RPMI7951 (cell line): Measurements from ENCODE around the gene SNRNP48. TPM values are rescaled to one million over a fixed set of nuclear protein-coding genes. Genes with fewer than 3 reads are reported as not detected.

ENCODE experiments used
- DNase-seq: peaks from one replicate; pipeline ENCODE4 v3.0.0-alpha.2; 2012; ENCODE audit warnings: low read depth
- total RNA-seq: library from RNA; depleted of rRNA; stranded (reverse); fragments of >200 nt; shearing (Covaris generic); gene quantifications from 2 replicates; pipeline ENCODE4 v1.2.3, GENCODE V29; 2014

The SNRNP48 gene
- total RNA-seq, 1 experiment from 2014 or later: 18.5 TPM

DNA sequence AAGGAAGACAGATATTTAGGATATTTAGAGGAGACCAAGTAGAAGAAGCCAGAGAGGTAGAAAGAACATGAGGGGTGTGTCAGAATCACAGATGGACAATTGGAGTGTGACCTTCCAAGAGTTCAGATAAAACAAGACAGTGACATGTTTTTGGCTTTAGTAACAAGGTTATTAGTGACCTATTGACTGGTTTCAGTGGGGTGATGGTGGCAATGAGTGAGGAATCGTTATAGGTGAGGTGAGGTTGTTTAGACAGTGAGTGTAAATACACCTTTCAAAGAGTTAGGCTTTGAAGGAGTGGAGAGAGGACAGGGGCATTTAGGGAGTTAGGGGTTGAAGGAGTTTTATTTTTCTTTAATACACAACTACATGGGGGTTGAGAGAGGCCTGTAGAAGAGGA lies 3.2 kb downstream of the SNRNP48 start:
- no peak for DNase-seq

DNA sequence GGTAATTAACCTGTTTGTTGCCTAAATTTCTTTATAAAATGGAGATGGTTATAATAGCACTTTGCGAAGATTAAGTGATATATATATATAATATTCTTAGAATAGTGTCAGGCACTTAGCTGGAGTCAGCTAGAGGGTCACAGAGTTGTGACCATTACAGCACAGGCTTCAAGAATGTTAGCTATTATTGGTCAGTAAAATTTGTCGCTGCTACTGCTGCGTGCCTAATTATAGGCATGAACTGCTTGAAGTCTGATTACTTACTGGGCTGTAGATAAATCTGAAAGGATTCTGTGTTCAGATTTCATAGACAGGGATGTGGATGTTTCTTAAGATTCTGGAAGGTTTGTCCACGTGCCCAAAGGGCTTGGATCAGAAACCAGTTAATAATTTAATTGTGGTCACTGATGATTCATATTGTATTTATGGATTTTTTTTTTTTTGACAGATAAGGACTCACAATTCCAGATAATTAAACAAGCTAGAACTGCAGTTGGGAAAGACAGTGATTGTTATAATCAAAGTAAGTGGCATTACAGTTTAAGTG lies 4.7 kb downstream of the SNRNP48 start:
- DNase-seq: no peak

DNA sequence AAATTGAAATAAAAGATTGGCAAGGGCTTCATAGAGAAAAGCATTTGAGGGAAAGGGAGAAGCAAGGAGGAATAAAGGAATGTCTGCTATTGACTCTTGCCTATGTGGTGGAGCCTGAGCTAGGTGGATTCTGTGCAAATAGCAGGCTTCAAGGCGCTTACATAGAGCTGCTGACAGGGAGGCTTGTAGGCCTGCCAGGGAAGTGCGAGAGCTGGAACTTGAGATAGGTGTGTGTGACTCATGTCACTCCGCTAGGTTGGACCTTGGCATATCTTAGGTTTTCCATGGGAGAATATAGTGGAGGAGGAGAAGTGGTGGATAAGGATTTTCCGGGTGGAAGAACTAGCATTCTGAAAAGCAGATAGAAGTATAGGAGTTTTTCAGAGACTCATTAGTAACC lies 14.0 kb downstream of the SNRNP48 start:
- no peak for DNase-seq

DNA sequence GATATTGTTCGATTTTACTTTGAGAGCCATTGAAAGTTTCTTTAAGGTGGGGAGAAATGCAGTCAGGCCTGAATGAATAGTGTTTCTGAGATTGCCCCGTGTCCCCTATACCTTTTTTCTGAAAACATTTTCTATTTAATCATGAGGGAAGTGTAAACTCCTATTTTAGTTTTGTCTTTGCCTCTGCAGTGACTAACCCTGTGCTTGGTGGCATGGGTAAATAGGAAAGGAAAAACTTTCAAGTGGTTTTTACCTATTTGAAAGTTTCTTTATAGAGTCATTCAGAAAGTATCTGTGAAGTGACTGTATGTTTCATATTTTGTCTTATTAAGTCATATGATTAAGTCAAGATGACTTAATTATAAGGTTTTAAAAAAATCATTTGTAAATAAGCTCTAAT lies 14.5 kb downstream of the SNRNP48 start:
- no peak for DNase-seq

DNA sequence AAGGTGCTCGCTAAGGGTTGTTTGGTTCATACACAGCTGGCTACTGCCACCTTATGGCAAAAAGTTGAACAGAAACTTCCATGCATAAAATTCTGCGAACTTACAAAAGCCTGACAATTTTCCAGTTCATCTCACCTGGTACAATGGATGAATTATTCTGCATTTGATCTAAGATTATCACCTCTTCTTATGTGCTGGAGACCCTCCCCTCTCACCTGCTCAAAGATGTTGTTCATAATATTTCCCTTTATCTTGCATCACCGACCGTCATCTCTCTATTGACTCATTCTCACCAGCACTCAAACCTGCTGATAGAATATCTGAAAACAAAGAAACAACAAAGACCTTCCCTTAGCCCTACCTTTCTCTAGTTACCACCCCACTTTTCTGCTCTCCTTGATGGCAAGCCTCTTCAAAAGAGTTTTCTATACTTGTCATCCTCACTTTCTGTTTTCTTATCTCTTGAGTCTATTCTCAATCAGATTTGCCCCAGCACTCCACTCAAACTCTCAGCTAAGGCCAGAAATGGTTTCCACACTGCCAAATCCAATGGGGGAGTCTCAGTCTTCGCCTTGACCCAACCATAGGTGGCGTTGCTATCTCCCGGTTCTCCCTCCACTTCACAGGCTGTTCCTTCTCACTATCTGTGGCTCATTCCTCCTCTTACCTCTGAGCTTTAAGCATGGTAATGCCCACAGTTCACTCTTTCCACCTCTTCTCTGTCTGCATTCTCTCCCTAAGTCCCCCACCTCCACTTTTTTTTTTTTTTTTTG lies 25.8 kb downstream of the SNRNP48 start:
- peak; percentile 56 for DNase-seq

DNA sequence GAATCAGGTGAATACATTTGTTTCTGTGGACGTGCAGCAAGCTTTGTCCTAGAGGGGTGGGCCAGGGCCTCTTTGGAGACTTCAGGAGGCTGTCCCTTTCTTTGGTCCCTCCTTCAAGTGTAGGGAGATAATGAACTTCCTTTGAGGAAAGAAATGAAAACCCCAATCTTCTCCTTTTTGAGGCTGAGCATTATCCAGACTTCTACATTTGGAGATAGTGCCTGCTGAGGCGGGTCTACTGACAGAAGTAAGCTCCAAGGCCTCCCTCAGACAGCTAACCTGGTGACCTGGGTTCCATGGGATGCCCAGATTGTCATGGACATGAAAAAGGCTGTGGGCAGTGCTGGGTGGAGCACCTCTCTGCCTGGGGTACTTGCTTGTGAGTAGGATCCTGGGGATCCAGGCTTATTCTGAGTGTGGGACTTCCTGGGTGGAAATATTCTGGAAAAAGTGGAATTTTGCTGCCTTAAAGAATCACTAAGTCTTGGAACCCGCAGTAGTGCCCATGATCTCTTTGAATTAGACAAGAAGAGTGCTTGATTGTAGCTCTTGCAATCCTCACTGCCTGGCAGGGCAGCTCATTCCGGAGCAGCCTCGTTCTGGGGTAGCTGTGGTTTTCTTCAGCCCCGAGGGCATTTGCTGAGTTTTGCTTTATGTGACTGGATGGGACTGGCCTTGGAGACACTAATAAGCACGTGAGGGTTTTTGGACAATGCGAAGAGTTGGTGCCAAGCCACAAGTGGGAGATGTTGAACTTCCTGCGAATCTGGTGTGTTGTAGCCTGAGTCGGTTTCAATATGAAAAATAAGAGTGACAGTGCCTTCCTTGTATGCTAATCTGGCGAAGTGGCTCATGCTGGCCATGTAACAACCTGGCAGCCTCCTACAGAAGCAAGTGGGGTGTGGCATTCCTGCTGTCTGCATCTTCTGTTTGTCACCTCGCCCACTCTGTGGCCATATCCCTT lies 28.1 kb downstream of the SNRNP48 start:
- DNase-seq: peak; percentile 93

DNA sequence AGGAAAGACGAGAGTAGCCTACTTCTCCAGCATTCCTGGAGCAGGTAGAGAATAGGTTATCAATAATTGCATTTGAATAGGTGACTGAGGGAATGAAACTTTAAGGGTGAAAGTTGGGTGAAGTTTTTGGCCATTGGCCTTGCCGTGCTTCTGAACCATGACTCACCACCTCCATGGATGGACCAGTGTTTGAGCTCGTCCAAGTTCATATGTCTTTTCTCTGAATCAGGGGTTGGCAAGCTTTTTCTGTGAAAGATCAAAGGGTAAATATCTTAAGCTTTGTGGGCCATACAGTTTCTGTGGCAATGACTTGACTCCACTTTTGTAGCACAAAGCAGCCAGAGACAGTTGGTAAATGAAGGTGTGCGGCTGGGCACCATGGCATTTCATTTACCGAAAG lies 31.8 kb downstream of the SNRNP48 start:
- peak; percentile 31 for DNase-seq

DNA sequence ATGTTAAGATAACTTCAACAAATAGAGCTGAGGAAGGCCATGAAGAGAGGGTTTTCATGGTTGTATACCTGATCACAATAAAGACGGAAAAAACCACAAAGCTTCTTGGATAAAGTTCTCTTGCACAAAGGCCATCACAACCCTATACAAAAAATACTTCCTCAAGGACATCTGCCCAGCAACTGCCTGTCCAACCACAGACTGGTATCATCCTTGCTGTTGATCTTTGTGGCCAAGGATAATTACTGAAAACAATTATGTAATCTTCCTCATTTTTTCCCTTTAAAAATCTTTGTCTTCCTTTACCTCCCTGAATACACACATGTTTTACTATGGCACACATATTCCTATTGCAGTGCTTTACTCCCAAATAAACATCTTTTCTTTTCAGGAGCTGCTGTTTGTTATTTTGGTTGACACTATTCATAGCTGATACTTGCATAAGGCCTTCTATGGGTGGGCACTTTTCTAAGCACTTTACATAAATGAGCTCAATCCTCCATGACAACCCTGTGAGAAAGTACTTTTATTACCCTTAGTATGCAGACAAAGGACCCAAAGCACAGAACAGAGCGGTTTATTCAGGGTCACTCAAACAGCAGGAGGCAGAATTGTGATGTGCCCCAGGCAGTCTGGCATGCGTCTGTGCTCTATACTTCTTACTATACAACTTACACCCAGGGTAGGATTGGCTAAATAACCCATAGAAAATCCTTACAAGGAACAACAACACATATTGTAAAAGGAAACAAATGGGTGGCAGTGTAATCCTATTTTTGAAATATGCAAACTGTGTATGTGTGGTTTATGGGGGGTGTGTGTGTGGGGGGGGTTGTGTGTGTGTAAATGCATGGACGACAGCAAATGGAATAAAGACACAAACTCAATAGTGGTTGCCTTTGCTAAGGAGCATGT lies 35.1 kb downstream of the SNRNP48 start:
- DNase-seq: peak; percentile 49

DNA sequence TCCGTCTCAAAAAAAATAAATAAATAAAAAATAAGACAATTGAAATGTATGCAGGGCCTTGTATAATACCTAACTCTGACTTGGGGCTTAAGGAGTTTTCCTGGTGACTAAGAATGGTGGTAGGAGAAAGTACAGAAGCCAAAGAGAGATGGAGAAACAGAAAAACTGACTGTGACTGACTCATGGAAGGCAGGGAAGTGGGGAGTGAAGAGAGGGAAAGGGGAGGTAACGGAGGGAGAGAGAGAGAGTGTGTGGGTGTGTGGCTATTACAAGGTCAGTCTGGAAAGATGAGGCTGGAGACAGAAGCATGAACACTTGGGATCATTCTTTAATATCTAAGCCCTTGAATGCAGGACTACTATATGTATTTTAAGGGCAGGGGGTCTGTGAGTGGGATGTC lies 38.5 kb downstream of the SNRNP48 start:
- DNase-seq: no peak

DNA sequence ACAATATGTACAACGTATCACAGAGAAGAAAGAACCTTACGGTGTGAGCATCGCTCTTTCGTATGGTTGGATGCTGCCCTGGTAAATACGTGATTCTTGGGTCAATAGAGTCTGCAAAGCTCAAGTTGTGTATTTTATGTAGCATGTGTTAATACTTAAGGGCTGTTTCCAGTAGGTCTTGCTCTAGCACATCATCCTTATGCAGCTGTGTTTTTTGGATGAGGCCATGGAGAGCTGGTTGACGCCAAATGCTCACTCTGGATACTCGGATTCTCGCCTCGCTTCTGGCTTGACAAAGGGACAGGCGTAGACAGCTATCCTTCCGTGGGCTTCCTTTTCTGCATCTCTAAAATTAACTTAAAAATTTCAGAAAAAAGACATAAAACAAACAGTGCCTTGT lies 38.9 kb downstream of the SNRNP48 start:
- DNase-seq: no peak

DNA sequence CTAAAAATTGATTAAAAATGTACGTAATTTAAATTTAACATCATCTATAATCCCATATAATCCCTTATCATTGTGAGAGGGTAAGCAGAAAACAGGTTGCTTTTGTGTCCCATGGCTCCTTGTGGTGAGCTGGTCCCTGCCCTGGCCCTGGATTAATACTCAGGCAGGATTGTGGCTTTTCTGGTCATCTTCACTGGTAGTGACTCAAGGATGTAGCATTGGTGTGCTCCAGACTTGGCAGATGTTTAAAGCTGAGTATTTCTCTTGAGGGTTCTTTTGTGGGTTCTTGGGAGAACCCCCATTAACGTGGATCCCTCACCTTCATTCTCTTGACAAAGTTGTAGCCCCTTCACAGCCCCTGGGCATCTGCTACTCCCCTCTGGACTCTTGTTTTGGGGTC lies 39.3 kb downstream of the SNRNP48 start:
- DNase-seq: no peak

DNA sequence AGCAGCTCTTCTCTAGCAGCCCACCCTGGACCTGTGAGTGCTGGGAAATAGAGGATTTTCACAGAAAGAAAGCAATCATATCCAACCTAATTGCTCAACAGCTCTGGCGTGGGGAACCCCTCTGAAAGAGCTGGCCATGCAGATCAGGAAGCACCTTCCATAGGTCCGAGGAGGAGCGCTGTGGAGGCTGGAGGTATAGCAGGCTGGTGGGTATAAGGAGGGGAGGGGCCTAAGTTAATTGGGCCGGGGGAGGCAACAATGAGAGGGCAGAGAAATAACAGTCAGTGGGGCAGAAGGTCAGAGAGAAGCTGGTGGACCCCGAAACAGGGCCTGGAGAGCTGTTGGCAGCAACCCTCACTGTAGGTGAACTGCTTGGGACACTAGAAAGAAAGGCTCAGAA lies 40.8 kb downstream of the SNRNP48 start:
- no peak for DNase-seq

DNA sequence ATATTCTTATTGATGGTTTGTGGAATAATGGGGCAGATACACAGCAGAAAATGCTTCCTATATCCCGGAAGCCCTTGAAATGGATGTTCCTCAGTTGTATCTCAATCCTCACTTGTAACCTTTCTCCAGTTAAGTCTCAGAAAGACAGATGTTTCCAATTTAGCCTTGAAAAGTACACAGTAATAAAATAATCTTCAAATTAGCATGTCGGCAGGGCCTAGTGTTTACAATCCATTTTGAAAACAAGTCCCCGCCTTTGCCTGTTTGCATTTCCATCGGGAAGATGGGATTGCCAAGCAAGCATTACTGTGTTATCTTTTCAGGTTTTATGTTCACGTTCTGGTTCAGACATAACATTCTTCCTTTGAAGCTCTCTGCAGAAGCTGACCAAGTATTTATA lies 41.5 kb downstream of the SNRNP48 start:
- no peak for DNase-seq

DNA sequence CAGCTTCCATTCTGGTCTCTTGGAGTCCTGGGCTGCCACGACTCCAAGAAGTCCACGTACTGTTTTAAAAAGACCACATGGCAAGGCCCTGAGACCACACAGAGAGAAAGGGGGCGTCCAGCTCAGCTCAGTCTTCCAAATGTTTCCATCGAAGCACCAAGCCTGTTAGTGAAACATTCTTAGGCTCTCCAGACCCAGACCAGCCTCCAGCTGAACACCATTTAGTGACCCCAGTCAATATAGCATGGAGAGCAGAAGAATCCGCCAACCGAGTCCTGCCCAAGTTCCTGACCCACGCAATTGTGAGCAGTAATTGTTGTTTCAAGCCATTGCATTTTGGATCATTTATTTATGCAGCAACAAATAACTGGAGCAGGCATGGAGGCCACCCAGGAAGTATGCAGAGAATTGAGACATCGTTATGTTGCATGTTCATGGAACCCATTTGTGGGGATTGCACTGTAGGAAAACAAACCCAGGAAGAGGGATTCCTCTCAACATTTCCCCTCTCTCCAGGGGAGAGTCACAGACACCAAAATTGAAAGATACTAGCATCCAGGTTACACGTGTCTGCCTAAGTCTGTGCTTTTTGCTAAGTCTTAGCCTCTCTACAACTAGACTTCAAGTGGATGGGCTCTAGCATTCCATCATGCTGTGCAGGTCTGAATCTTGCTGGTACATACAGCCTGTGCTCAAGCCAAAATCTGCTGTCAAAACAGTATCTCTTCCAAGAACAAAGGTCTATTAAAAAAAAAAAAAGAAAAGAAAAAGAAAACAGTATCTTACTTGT lies 42.7 kb downstream of the SNRNP48 start:
- no peak for DNase-seq

DNA sequence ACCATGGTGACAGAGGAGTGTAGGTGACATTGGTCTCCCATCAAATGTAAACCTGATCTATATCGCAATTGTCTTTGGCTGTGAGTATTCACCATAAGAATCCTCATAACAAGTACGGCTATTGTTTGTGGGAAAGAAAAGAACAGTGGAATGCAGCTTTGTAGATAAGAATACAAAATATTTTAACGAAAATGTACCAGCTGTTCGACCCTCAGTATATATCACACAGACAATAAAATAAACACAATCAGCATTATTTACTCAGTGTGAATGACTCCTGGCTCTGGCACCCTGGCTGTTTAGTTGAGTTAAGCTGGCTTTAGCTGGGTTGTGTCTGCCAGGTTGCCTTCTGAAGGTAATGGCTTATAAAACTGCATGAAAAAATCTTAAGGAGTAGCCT lies 43.4 kb downstream of the SNRNP48 start:
- no peak for DNase-seq

DNA sequence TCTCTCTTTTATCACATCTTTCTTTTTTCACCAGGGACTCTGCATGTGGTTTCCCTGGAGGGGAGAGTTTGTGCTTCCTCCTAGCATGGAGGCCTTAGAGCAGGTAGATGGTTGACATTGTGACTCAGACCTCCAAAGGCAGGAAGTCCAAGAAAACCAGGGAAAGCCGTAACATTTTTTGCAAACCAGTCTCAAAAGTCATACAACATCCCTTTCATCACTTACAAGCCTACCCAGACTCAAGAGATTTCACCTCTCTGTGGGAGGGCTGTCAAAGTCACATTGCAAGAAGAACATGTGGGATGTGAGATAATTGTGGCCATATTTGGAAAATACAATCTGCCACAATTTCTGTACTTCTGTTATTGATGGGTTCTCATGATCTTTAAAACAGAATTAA lies 46.2 kb downstream of the SNRNP48 start:
- no peak for DNase-seq

DNA sequence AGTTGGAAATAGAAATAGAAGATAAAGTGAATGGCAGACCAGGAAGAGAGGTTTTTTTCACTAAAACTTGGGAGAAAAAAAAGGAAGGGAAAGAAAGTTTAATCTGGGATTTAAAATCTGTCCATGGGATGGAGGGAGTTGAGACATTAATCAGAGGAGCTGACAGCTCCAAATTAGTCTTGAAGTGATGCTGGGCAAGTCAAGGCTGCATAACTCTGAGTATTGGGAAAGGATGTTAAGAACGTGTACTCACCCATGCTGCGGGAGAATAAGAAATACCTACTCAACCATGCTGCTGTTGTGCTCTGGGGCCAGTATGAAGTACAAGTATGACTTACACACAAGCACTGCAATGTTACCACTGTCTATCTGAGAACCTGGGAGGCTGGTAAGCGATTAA lies 47.5 kb downstream of the SNRNP48 start:
- DNase-seq: no peak

DNA sequence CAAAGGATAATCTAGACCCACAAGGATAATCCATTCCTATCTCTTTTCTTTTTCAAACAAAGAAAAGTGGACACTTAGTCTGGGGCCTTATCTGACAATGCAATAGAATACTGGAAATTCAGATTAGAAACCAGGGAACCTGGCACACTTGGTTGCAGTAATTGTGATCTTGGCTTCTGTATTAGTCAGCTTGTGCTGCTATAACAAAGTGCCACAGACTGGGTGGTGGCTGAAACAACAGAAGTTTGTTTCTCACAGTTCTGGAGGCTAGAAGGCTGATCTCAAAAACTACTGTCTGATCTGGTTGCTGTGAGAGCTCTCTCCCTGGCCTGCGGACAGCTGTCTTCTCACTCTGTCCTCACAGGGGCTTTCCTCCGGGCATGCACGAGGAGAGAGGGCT lies 49.4 kb downstream of the SNRNP48 start:
- DNase-seq: no peak

DNA sequence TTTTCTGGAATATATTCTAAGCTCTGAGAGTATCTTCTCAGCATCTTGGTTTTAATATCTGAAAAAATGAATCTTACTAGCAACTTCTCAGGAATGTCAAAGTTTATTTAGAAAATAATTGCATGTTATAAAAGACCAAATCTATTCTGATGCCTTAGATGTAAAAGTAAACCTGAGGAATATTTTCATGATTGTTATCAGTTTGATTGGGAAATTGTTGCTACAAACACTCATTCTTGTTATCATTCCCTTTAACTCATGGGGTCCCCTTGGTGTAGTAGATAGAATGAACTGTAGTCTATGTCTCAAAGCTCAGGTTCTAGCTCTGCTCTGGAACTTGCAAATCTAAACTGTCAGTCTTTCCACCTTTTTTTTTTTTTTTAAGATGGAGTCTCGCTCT lies 50.0 kb downstream of the SNRNP48 start:
- DNase-seq: no peak
